Measurements from ENCODE around the gene RECK. TPM values are rescaled to one million over a fixed set of nuclear protein-coding genes. Genes with fewer than 3 reads are reported as not detected.

Gene RECK
- total RNA-seq, 1 donor from 2014 or later: 3.8 TPM

DNA sequence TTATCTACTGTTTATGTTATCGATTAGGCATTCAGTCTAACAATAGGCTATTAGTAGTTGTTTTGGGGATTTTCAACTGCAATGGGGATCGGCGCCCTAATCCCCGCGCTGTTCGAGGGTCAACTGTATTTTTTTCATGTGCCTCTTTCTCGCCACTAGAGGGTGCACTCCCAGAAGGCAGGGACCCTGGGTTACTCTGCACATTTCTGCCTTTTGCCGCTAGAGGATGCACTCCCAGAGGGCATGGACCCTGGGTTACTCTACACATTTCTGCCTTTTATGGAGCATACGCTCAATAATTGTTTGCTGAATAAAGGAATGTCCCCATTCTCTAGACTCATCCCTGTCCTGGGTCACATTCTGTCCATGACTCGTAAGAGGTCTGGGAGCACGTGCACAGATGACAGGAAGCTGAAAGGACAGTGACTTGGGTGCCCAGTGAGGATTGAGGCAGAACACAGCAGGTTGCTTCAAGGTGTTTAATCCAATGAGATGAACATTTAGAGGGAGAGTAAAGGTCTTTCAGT is 27.9 kb upstream of the RECK start:
- H3K27me3 Mint-ChIP-seq (ENCODE audit: insufficient read depth): peaks cover 19% of the 10 kb centered on the region
- intact Hi-C loops (cut with micrococcal nuclease): loop anchor here (1.0 to 5.0 kb wide), 4 partner anchors 14 to 157 kb away; partner anchors contain the start of genes OR2S2 and RECK
- no peak overlapping the region for H3K27ac Mint-ChIP-seq
- DNase-seq (ENCODE audit: low spot score): peak; percentile 42
- no peak overlapping the region for H3K4me3 Mint-ChIP-seq
- H3K4me1 Mint-ChIP-seq (ENCODE audit: low read depth): peaks cover 14% of the 10 kb centered on the region
- peaks cover 4% of the 10 kb centered on the region for H3K9me3 Mint-ChIP-seq
- H3K36me3 Mint-ChIP-seq (ENCODE audit: low read depth): peaks cover 3% of the 10 kb centered on the region

DNA sequence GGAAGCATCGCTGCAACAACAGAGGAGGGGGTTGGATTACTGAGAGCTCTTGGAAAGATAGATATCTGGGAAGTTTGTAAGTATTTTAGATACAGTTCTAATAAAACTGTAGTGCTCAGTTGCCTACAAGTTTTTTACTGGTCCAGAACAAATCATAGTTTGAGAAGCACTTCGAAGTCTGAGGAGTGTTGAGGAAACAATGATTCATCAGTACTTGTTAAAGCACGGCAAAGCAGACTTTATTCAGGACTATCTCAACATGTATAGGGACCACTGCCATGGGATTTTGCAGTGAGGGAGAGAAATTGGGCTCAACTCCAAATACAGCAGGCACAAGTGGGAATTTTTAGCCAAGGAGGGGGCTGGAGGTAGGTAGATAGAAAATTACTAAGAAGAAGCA is 25.3 kb upstream of the RECK start:
- peaks cover 17% of the 10 kb centered on the region for H3K27me3 Mint-ChIP-seq (ENCODE audit: insufficient read depth)
- no peaks in the 10 kb centered on the region for H3K36me3 Mint-ChIP-seq (ENCODE audit: low read depth)
- no peak overlapping the region for H3K4me3 Mint-ChIP-seq
- DNase-seq (ENCODE audit: low spot score): no peak
- intact Hi-C loops (cut with micrococcal nuclease): no loop called here
- peaks cover 14% of the 10 kb centered on the region for H3K4me1 Mint-ChIP-seq (ENCODE audit: low read depth)
- H3K27ac Mint-ChIP-seq: no peak overlapping the region
- no peaks in the 10 kb centered on the region for H3K9me3 Mint-ChIP-seq

DNA sequence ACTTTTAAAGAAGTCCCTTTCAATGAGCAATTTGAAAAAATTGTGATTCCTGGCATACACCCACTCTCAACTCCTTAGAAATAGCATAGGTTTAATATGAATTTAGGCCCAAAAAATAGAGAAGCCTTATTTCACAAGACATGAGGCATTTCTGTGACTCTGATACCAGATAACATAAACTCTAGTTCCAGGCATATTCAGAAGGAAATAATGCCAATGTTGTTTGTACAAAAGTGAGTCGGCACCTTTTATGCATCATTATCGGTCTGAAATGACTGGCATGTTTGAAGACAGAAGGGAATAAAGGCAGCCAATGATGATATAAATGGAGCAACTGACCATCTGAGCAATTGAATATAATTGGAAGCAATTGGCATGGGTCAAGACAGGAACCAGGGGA is 19.4 kb upstream of the RECK start:
- intact Hi-C loops (cut with micrococcal nuclease): no loop called here
- Mint-ChIP-seq H3K27ac (no peak overlapping the region), H3K4me1 (ENCODE audit: low read depth) (no peaks in the 10 kb centered on the region), H3K4me3 (no peak overlapping the region), H3K9me3 (no peaks in the 10 kb centered on the region), H3K27me3 (ENCODE audit: insufficient read depth) (peaks cover 10% of the 10 kb centered on the region), H3K36me3 (ENCODE audit: low read depth) (no peaks in the 10 kb centered on the region)
- no peak for DNase-seq (ENCODE audit: low spot score)

DNA sequence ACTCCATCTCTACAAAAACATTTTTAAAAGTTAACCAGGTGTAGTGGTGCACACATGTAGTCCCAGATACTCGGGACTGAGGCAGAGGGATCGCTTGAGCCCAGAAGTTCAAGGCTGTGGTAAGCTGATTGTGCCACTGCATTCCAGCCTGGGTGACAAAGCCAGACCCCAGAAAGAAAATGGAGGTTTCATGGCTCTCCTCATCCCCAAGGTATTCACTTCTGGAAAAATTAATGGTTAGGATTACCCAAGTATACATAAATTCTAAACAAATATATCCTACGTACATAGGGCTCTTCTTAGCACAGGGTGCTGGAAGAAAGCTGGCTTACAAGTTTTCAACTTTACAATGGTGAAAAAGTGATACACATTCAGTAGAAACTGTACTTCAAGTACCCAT is 18.6 kb upstream of the RECK start:
- Mint-ChIP-seq H3K4me3 (no peak overlapping the region), H3K27me3 (ENCODE audit: insufficient read depth) (peaks cover 10% of the 10 kb centered on the region), H3K4me1 (ENCODE audit: low read depth) (no peaks in the 10 kb centered on the region), H3K27ac (no peak overlapping the region), H3K9me3 (no peaks in the 10 kb centered on the region), H3K36me3 (ENCODE audit: low read depth) (no peaks in the 10 kb centered on the region)
- DNase-seq (ENCODE audit: low spot score): no peak
- intact Hi-C loops (cut with micrococcal nuclease): no loop called here

DNA sequence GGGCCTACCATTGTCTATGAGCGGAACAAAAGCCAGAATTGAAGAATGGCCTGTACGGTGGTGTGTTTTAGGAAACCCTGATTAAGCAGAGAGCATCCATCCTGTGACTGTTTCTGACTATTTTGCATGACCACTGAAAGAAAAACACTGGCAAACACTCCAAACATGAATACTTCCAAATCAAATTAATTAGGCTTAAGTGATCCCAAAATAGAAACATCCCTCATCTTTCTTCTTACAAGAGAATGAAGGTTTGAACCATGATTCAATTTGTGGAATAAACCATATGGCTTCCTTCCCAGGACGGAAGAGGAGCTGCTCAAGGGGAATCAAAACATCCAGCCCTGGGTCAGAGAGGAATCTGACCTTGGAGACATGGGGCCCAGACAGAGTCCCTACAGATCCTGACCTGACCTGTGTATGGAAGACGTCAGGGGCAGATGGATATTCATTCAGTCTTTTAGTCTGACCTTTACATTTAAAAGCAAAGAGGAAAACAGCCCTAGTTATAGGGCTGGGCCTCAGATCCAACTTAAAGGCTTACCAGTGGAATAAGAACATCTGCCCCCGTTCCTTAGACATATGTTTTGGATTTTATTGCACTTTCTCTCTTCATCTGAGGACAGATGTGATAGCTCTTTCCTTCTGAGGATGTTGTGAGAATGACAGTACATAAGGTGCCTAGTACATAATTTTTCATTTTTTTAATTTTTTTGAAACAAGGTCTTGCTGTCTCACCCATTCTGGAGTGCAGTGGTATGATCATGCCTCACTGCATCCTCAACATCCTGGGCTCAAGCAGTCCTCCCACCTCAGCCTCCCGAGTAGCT is 17.6 kb upstream of the RECK start:
- intact Hi-C loops (cut with micrococcal nuclease): no loop called here
- no peak overlapping the region for H3K27ac Mint-ChIP-seq
- no peaks in the 10 kb centered on the region for H3K36me3 Mint-ChIP-seq (ENCODE audit: low read depth)
- H3K4me3 Mint-ChIP-seq: no peak overlapping the region
- H3K4me1 Mint-ChIP-seq (ENCODE audit: low read depth): no peaks in the 10 kb centered on the region
- H3K9me3 Mint-ChIP-seq: no peaks in the 10 kb centered on the region
- DNase-seq (ENCODE audit: low spot score): no peak
- H3K27me3 Mint-ChIP-seq (ENCODE audit: insufficient read depth): peaks cover 14% of the 10 kb centered on the region

DNA sequence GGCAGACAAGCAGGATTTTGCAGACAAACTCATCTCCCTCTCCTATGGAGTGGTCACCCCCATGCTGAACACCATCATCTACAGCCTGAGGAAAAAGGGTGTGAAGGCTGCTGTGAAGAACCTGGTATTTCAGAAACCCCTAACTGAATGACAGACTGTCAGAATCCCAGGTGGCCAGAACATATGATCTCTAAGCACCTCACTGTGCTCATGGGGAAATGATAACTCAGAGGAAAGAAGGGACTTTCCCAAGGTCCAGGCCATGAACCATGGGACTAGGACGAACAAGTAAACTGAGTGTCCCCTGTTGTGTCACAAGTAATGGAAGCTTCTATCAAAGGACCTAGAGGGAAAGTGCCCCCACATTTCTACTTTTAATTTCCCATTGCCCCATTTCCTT is 14.7 kb upstream of the RECK start:
- Mint-ChIP-seq H3K27me3 (ENCODE audit: insufficient read depth) (peaks cover 10% of the 10 kb centered on the region), H3K4me3 (no peak overlapping the region), H3K27ac (no peak overlapping the region), H3K4me1 (ENCODE audit: low read depth) (no peaks in the 10 kb centered on the region), H3K9me3 (no peaks in the 10 kb centered on the region), H3K36me3 (ENCODE audit: low read depth) (no peaks in the 10 kb centered on the region)
- DNase-seq (ENCODE audit: low spot score): no peak
- intact Hi-C loops (cut with micrococcal nuclease): no loop called here

DNA sequence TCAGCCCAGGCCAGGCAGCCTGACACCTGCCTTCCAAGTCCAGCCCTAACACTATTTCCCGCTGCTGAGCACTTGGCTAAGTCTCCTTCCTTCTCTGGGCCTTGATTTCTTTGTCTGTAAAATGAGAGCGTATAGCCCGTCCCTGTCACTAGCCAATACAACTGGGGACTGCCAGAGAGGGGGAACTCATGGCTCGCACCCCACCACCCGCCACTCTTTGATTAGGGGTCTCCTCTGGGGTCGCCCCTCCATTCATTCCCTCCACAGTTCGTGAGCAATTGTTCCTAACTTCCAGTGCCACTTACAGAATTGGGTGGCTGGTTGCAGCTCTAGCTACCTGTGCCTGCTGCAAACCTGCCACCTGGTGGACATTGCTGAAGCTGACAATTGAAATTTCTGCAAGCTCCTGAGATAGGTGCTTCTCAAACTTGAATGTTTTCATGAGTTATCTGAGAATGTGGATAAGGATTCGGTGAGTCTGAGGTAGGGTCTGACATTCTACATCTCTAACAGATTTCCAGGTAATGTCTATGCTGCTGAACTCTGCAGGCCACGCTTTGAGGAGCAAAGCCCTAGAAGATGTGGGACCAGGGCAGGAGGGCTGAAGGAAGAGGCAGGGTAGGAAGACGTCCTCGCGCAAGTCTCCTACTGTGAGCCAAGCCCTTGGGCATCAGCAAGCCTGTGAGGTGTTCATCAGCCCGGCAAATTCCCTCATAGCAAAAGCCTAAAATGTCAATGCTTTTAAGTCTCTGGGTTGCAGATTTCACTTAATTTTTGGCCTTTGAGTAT is 13.3 kb upstream of the RECK start:
- intact Hi-C loops (cut with micrococcal nuclease): loop anchor here (1.0 kb wide), 3 partner anchors 15 to 120 kb away; no protein-coding TSS in a partner anchor
- peak; percentile 44 for DNase-seq (ENCODE audit: low spot score)
- Mint-ChIP-seq H3K27me3 (ENCODE audit: insufficient read depth) (peaks cover 10% of the 10 kb centered on the region), H3K4me1 (ENCODE audit: low read depth) (no peaks in the 10 kb centered on the region), H3K4me3 (no peak overlapping the region), H3K27ac (no peak overlapping the region), H3K9me3 (no peaks in the 10 kb centered on the region), H3K36me3 (ENCODE audit: low read depth) (no peaks in the 10 kb centered on the region)

DNA sequence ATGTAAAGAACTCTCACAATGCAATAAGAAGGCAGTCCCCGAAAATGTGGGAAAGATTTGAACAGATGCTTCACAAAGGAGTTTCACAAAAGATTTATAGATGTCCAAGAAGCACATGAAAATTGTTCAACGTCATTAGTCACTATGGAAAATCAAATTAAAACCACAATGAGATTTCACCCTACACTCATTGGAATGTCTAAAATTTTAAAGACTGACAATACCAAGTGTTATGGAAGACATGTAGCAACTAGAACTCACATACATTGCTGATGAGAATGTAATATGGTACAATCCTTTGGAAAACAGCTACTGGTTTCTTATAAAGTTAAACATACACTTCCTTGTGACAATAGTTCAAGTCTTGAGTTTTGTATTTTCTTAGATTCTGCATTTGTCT is 11.0 kb upstream of the RECK start:
- peaks cover 19% of the 10 kb centered on the region for H3K27me3 Mint-ChIP-seq (ENCODE audit: insufficient read depth)
- DNase-seq (ENCODE audit: low spot score): no peak
- H3K4me3 Mint-ChIP-seq: no peak overlapping the region
- no peaks in the 10 kb centered on the region for H3K4me1 Mint-ChIP-seq (ENCODE audit: low read depth)
- H3K27ac Mint-ChIP-seq: no peak overlapping the region
- intact Hi-C loops (cut with micrococcal nuclease): no loop called here
- no peaks in the 10 kb centered on the region for H3K9me3 Mint-ChIP-seq
- H3K36me3 Mint-ChIP-seq (ENCODE audit: low read depth): no peaks in the 10 kb centered on the region

DNA sequence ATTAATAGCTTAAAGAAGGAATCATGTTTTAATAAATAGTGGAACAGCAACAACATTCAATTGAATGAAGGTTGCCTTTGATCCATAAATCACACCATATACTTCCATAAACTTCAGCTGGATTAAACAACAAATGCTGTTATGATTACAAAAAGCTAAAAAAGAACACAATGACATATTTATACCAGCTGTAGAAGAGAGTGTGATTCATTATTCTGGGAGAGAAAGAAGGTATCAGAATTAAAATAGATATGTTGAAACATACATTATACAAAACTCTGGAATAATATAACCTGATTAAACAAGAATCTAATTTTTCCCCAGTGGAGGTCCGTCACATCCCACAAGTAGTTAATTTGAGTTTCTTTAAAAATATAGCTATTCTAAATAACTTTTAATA is 7.5 kb upstream of the RECK start:
- intact Hi-C loops (cut with micrococcal nuclease): no loop called here
- Mint-ChIP-seq H3K9me3 (no peaks in the 10 kb centered on the region), H3K27me3 (ENCODE audit: insufficient read depth) (peaks cover 44% of the 10 kb centered on the region), H3K36me3 (ENCODE audit: low read depth) (no peaks in the 10 kb centered on the region), H3K4me3 (no peak overlapping the region), H3K4me1 (ENCODE audit: low read depth) (no peaks in the 10 kb centered on the region), H3K27ac (no peak overlapping the region)
- DNase-seq (ENCODE audit: low spot score): no peak

DNA sequence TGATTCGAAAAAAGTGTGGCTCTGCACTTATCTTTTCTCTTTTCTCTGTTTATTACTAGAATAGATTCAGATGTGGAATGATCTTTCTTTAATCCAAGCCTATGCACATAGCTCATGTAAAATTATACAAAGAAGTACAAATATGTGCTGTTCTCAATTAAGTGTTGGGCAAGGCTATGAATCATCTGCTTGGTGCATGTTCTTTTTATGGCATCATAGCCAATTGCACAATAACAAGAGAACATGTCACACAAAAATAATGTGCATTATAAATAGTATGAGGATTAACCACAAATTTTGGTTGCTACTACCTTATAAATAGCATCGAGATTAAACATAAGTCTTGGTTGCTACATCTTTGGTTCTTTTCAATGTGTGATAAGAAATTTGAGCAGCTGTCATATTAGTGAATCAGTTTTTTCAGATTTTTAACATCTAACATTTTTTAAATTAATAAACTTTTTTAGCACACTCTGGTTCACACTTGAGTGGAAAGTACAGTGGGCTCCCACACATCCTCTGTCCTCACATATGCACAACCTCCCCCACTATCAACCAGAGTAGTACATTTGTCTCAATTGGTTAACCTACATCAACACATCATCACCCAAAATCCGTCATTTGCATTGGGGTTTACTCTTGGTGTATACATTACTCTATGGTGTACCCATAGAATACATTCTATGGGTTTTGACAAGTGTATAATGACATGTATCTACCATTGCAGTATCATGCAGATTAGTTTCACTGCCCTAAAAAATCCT is 6.8 kb upstream of the RECK start:
- Mint-ChIP-seq H3K27me3 (ENCODE audit: insufficient read depth) (peaks cover 46% of the 10 kb centered on the region), H3K27ac (no peak overlapping the region), H3K36me3 (ENCODE audit: low read depth) (no peaks in the 10 kb centered on the region), H3K9me3 (no peaks in the 10 kb centered on the region), H3K4me3 (no peak overlapping the region), H3K4me1 (ENCODE audit: low read depth) (no peaks in the 10 kb centered on the region)
- intact Hi-C loops (cut with micrococcal nuclease): loop anchor here (10.0 kb wide), 1 partner anchor 205 kb away; the partner anchor contains the start of genes FAM221B and TMEM8B
- DNase-seq (ENCODE audit: low spot score): no peak

DNA sequence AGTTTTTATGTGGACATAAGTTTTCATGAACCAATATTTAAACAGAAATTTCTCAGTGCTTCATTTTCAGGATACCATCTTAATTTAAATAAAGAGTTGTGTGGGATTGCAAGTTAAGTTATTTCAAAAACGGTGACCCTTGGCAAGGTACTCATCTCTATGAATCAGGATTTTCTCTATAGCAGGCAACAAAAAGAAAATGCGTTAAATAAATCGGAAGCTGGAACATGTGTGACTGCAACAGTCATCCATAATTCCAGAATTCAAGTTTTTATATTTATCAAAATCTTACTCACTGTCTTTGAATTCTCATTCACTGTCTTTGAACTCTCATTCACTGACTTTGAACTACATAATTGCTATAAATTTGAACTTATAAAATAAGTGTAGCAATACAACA is 5.8 kb upstream of the RECK start:
- H3K9me3 Mint-ChIP-seq: no peaks in the 10 kb centered on the region
- H3K4me3 Mint-ChIP-seq: no peak overlapping the region
- no peaks in the 10 kb centered on the region for H3K4me1 Mint-ChIP-seq (ENCODE audit: low read depth)
- H3K27me3 Mint-ChIP-seq (ENCODE audit: insufficient read depth): peaks cover 42% of the 10 kb centered on the region
- DNase-seq (ENCODE audit: low spot score): no peak
- H3K27ac Mint-ChIP-seq: no peak overlapping the region
- H3K36me3 Mint-ChIP-seq (ENCODE audit: low read depth): no peaks in the 10 kb centered on the region
- intact Hi-C loops (cut with micrococcal nuclease): loop anchor here (10.0 kb wide), 1 partner anchor 206 kb away; the partner anchor contains the start of genes FAM221B and TMEM8B

DNA sequence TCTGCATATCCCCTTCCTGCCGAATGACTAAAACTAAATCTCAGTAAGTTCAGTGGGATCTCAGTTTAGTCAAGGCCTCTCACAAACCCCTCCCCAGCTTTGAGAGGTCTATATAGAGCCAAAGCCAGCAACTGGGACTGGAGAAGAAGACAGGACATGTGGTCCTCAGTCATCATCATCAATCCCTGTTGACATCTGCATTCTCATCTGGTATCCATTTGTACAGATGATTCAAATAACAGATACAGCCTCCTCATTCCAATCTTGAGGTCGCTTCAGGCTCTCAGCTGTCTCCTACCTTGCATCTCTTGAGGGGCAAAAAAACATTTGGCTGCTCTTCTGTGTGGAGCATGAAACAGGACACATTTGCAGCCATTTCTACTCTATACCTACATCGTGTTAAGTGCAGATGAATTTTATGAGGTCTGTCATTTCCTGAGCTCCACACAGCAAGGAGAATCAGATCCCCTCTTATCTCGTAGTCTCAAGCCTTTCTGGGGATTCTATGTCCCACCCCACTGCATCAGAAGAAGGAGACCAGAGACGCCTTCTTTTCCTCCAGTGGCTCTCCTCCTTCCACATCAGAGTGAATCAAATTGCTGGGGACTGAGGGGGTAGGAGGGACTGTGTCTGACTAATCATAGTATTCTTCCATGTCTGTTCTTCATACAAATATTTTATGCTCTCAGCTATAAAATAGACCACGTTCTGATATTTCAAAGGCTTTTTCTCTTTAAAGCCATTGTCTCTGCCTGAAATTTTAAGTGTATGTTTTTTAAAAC is 4.7 kb upstream of the RECK start:
- no peak for DNase-seq (ENCODE audit: low spot score)
- Mint-ChIP-seq H3K9me3 (no peaks in the 10 kb centered on the region), H3K27me3 (ENCODE audit: insufficient read depth) (peaks cover 42% of the 10 kb centered on the region), H3K27ac (no peak overlapping the region), H3K4me3 (no peak overlapping the region), H3K36me3 (ENCODE audit: low read depth) (no peaks in the 10 kb centered on the region), H3K4me1 (ENCODE audit: low read depth) (no peaks in the 10 kb centered on the region)
- intact Hi-C loops (cut with micrococcal nuclease): loop anchor here (10.0 kb wide), 1 partner anchor 207 kb away; the partner anchor contains the start of genes FAM221B and TMEM8B
